Caco-2 (cell line): ENCODE results near the gene CALCOCO1. TPM values are rescaled to one million over a fixed set of nuclear protein-coding genes. Genes with fewer than 3 reads are reported as not detected.
"Not testable (repeated sequence)": the region's sequence is repeated elsewhere in the genome, so short reads cannot be mapped to it uniquely, and the experiment has no call there.

Source experiments
- BruUV-seq: library from RNA; stranded (reverse); fragments of 400-500 nt; replicated peaks from 2 replicates; lab custom pipeline; 2021; lab: Mats Ljungman, UMichigan
- CTCF ChIA-PET: fragments of 300-600 bp; sonication (Branson Sonifier 250); formaldehyde crosslinking; loops from one replicate; lab custom pipeline; 2022; ENCODE audit warnings: antibody characterized with exemption; lab: Charles Lee
- POLR2A ChIA-PET: fragments of 300-600 bp; sonication (Branson Sonifier 250); formaldehyde crosslinking; loops from one replicate; lab custom pipeline; 2022; ENCODE audit warnings: antibody characterized with exemption; lab: Charles Lee
- DNase-seq, 2 experiments: peaks; one replicate each; pipeline versions ENCODE4 v3.0.0 to v3.0.0-alpha.2; 2020 to 2022
- H3K27me3 ChIP-seq: replicated peaks from 2 replicates; pipeline ENCODE4 v1.6.0; 2011; ENCODE audit warnings: low read length; ENCODE audit not compliant: control insufficient read depth, insufficient read depth
- H3K36me3 ChIP-seq: 2 replicates; pipeline ENCODE4 v1.5.1; 2011; ENCODE audit warnings: low read length; ENCODE audit not compliant: control insufficient read depth, insufficient read depth
- H3K4me1 ChIP-seq: fragments of 250-450 bp; sonication (Bioruptor Pico); 2 replicates; pipeline ENCODE4 v1.5.1; 2020; ENCODE audit warnings: mild to moderate bottlenecking
- H3K4me3 ChIP-seq: 2 replicates; pipeline ENCODE4 v1.5.1; 2011; ENCODE audit warnings: low read depth, mild to moderate bottlenecking, control low read depth, low read length
- H3K9me3 ChIP-seq: fragments of 250-450 bp; sonication (Bioruptor Pico); 2 replicates; pipeline ENCODE4 v1.5.1; 2020; ENCODE audit warnings: mild to moderate bottlenecking, moderate library complexity
- H3K27ac Mint-ChIP-seq: one replicate; pipeline ENCODE4 v1.8.0; 2022; ENCODE audit warnings: mixed read lengths; ENCODE audit not compliant: unreplicated experiment
- H3K27me3 Mint-ChIP-seq: one replicate; pipeline ENCODE4 v1.8.0; 2022; ENCODE audit warnings: mixed read lengths; ENCODE audit not compliant: insufficient read depth, unreplicated experiment
- H3K36me3 Mint-ChIP-seq: one replicate; pipeline ENCODE4 v1.8.0; 2022; ENCODE audit warnings: mild to moderate bottlenecking, mixed read lengths; ENCODE audit not compliant: insufficient read depth, unreplicated experiment
- H3K4me1 Mint-ChIP-seq: one replicate; pipeline ENCODE4 v1.8.0; 2022; ENCODE audit warnings: low read depth, mixed read lengths; ENCODE audit not compliant: unreplicated experiment
- H3K4me3 Mint-ChIP-seq: one replicate; pipeline ENCODE4 v1.8.0; 2022; ENCODE audit warnings: mild to moderate bottlenecking, moderate library complexity, mixed read lengths; ENCODE audit not compliant: unreplicated experiment
- H3K9me3 Mint-ChIP-seq: one replicate; pipeline ENCODE4 v1.8.0; 2022; ENCODE audit warnings: mixed read lengths; ENCODE audit not compliant: unreplicated experiment
- CTCF ChIP-seq, 2 experiments: fragments of 200-600 bp in 1 of 2; IDR thresholded peaks; 1 replicate in 1 of 2; 2 replicates in 1 of 2; pipeline versions ENCODE4 v1.5.1 to v1.8.0; 2011 to 2022; ENCODE audit warnings: antibody characterized with exemption in 1 of 2, control low read depth in 1 of 2, inconsistent platforms in 1 of 2, low read depth in 1 of 2, low read length in 1 of 2, mild to moderate bottlenecking in 1 of 2, moderate library complexity in 1 of 2; ENCODE audit not compliant: insufficient read depth in 1 of 2, severe bottlenecking in 1 of 2, unreplicated experiment in 1 of 2
- intact Hi-C: fragments of 100-400 bp; cut with micrococcal nuclease; formaldehyde crosslinking; loops from one replicate; pipeline ENCODE4 v1.10.0; 2022; ENCODE audit not compliant: unreplicated experiment
- total RNA-seq: library from RNA; stranded (reverse); gene quantifications from 2 replicates; pipeline ENCODE4 v1.2.3, GENCODE V29; 2022

Gene CALCOCO1
- total RNA-seq, 1 experiment from 2014 or later, result 19.3 TPM

GRCh38 chr12:53683983-53684382 is 43.3 kb downstream of the CALCOCO1 start:
- CTCF ChIA-PET, result interaction anchor here (0.6 kb wide), 1 partner anchor 98 kb away, joined by 3 read pairs; no protein-coding TSS in a partner anchor
- H3K4me1 Mint-ChIP-seq, result no peaks in the 10 kb centered on the region

DNA sequence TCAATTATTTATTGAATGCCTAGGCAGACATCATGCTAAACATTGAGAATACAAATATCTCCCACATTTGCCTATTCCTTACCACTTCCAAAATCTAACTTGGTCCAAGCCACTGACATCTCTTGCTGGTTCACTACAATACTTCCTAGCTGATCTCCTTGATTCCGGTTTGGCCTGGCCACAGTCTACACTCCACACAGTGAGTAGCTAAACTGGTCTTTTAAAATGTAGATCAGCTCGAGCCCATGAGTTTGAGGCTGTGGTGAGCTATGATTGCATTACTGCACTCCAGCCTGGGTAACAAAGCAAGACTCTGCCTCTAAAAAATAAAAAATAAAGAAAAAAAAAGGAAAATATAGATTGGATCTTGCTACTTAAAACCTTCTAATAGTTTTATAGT is 43.8 kb downstream of the CALCOCO1 start:
- H3K4me3 Mint-ChIP-seq, result no peak overlapping the region
- intact Hi-C loops, result no loop called here

More at GRCh38 chr12:53683983-53684382, 43.3 kb downstream of the CALCOCO1 start:
- Mint-ChIP-seq H3K9me3 (no peaks in the 10 kb centered on the region), H3K4me3 (no peak overlapping the region), H3K36me3 (no peaks in the 10 kb centered on the region), H3K27me3 (peaks cover 3% of the 10 kb centered on the region), H3K27ac (no peak overlapping the region)
- Histone ChIP-seq H3K27me3 (no peaks in the 10 kb centered on the region), H3K36me3 (no peaks in the 10 kb centered on the region), H3K9me3 (no peaks in the 10 kb centered on the region), H3K4me1 (no peaks in the 10 kb centered on the region), H3K4me3 (no peak overlapping the region)
- no peak for DNase-seq
- POLR2A ChIA-PET, result no interaction called here
- no peak for TF ChIP-seq CTCF (IDR thresholded peaks at IDR 0.05; ENCODE audit: insufficient read depth in 1 of 2, low read depth in 1 of 2, low read length in 1 of 2, severe bottlenecking in 1 of 2, unreplicated experiment in 1 of 2)
- intact Hi-C loops, result no loop called here
- BruUV-seq, result no TSS peak

GRCh38 chr12:53680061-53680460 is 47.2 kb downstream of the CALCOCO1 start:
- H3K9me3 Mint-ChIP-seq, intact Hi-C loops, H3K4me1 Mint-ChIP-seq, H3K27ac Mint-ChIP-seq, H3K27me3 ChIP-seq, H3K36me3 ChIP-seq, H3K4me3 Mint-ChIP-seq, BruUV-seq, DNase-seq, H3K27me3 Mint-ChIP-seq, POLR2A ChIA-PET, H3K4me3 ChIP-seq, H3K9me3 ChIP-seq, H3K4me1 ChIP-seq: not testable (repeated sequence)
- peaks cover 11% of the 10 kb centered on the region for H3K36me3 Mint-ChIP-seq
- CTCF ChIA-PET, result interaction anchor here (1.1 kb wide), 1 partner anchor 359 kb away, joined by 3 read pairs; no protein-coding TSS in a partner anchor

More for the DNA sequence above, 43.8 kb downstream of the CALCOCO1 start:
- H3K36me3 Mint-ChIP-seq, result no peaks in the 10 kb centered on the region
- no peak overlapping the region for H3K27ac Mint-ChIP-seq
- H3K4me1 Mint-ChIP-seq, result no peaks in the 10 kb centered on the region
- no peak for DNase-seq
- POLR2A ChIA-PET, result no interaction called here
- Histone ChIP-seq H3K4me1 (no peaks in the 10 kb centered on the region), H3K4me3 (no peak overlapping the region), H3K27me3 (no peaks in the 10 kb centered on the region), H3K36me3 (no peaks in the 10 kb centered on the region), H3K9me3 (no peaks in the 10 kb centered on the region)
- no peaks in the 10 kb centered on the region for H3K9me3 Mint-ChIP-seq
- H3K27me3 Mint-ChIP-seq, result no peaks in the 10 kb centered on the region
- BruUV-seq, result no TSS peak
- CTCF ChIA-PET, result interaction anchor here (0.6 kb wide), 1 partner anchor 98 kb away, joined by 3 read pairs; no protein-coding TSS in a partner anchor
- TF ChIP-seq CTCF (IDR thresholded peaks at IDR 0.05; ENCODE audit: insufficient read depth in 1 of 2, low read depth in 1 of 2, low read length in 1 of 2, severe bottlenecking in 1 of 2, unreplicated experiment in 1 of 2), result no peak
